Measurements from ENCODE around the gene BABAM2. TPM values are rescaled to one million over a fixed set of nuclear protein-coding genes. Genes with fewer than 3 reads are reported as not detected.

The BABAM2 gene
- total and polyA plus RNA-seq, 9 of the 15 experiments (the other 6 are each of a cell fraction or from before 2014, with no cell fraction given), result 10.9 to 37.4 (median 25.6) TPM

GRCh38 chr2:27852691-27853090 lies 37.8 kb upstream of the BABAM2 start (continued):
- TF ChIP-seq TSHZ1 (CRISPR knock-in tag; IDR thresholded peaks at IDR 0.05) (no peak), MAX (CRISPR knock-in tag; IDR thresholded peaks at IDR 0.05) (no peak), ARID3B (CRISPR knock-in tag; IDR thresholded peaks at IDR 0.05; ENCODE audit: borderline replicate concordance) (no peak), ZNF280A (IDR thresholded peaks at IDR 0.05; ENCODE audit: low read depth, partially characterized antibody) (no peak)
